GM18951 (cell line): ENCODE data around the gene TRIP10.
"Not testable (repeated sequence)": the region's sequence is repeated elsewhere in the genome, so short reads cannot be mapped to it uniquely, and the experiment has no call there.

Experiments used
- POLR2A ChIP-seq: IDR thresholded peaks from 4 replicates; pipeline ENCODE4 v1.6.1; 2011; ENCODE audit warnings: mild to moderate bottlenecking; ENCODE audit not compliant: insufficient read length, insufficient read depth; ENCODE audit errors: extremely low read depth
- in situ Hi-C: fragments of 300-500 bp; cut with MboI; formaldehyde crosslinking; loops from one replicate; pipeline ENCODE4 v1.12.0; 2022; ENCODE audit warnings: low sequenced_read_pairs, mixed read lengths, inconsistent platforms; ENCODE audit not compliant: unreplicated experiment

TRIP10 gene

DNA sequence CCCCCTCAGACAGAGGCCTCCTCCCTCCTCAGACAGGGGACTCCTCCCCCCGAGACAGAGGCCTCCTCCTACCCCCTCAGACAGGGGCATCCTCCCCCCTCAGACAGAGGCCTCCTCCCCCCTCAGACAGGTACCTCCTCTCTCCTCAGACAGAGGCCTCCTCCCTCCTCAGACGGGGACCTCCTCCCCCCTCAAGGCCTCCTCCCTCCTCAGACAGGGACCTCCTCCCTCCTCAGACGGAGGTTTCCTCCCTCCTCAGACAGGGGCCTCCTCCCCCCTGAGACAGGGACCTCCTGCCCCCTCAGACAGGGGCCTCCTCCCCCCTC is 32.9 kb upstream of the TRIP10 start:
- in situ Hi-C loops: no loop called here
- TF ChIP-seq POLR2A: no peak

DNA sequence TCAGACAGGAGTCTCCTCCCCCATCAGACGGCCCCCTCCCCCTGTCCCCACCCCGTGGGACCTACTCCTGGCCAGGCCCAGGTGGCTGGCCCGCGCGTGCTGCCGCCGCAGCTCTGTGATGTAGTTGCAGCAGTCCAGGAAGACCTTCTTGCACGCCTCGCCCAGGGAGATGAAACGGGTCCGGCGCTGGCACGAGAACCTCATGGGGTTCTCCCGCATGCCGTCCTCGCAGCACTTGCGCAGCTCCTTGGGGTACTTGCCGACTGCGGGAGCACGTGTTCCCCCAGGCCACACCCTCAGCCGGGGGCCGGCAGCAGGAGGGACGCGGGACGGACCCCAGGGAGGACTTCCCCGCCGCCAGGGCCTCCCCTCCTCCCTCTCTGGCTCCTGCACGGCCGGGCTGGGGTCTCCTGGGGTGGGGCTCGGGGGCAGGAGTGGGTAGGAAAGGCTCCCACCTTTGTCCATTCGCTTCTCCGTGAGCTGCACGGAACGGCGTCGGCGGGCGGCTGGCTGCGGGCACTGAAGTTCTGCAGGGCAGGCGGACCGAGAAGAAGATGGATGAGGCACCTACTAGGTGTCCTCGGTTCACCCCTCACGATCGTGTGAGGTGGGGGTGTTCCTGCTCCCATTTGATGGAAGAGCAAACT is 32.3 kb upstream of the TRIP10 start:
- in situ Hi-C loops: no loop called here

DNA sequence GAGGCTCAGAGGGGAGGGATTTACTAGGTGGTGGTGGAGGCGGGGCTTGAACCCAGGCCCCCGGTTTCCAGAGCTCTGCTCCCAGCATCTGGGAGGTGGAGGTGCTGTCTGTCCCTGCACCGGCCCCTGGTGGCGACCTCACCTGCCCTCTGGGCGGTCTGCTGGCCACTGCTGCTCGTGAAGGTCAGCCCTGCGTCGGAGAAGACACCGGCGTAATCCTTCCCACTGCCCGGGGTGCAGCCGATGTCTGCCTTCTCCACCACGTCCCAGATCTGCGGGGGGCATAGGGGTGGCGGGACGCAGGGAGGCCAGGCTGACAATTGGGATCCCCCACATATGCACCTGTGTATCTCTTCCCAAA is 31.8 kb upstream of the TRIP10 start:
- TF ChIP-seq POLR2A: no peak
- in situ Hi-C loops: no loop called here

More for the DNA sequence above, 32.3 kb upstream of the TRIP10 start:
- TF ChIP-seq POLR2A: no peak

DNA sequence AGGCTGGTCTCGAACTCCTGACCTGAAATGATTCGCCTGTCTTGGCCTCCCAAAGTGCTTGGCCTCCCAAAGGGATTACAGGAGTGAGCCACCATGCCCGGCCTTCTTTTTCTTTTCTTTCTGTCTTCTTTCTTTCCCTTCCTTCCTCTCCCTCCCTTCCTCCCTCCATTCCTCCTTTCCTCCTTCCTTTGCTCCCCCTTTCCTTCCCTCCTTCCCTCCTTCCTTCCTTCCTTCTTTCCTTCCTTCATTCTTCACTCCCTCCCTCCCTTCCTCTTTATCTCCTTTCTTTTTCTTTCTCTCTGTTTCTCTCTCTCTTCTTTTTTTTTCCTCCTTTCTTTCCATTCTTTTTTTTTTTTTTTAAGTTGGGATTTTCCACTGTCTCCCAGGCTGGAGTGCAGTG is 31.1 kb upstream of the TRIP10 start:
- in situ Hi-C loops: no loop called here
- no peak for TF ChIP-seq POLR2A

DNA sequence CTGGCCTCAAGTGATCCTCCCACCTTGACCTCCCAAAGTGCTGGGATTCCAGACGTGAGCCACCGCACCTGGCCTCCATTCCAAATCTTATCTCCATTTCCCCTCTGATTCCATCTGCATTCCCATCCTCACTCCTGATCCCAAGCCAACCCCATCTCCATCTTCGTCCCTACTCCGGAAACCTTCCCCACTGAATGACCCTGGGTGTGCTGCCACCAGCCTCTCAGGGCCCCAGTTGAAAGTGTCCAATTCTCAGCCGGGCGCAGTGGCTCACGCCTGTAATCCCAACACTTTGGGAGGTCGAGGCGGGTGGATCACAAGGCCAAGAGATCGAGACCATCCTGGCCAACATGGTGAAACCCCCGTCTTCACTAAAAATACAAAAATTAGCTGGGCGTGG is 30.6 kb upstream of the TRIP10 start:
- in situ Hi-C loops: not testable (repeated sequence)

DNA sequence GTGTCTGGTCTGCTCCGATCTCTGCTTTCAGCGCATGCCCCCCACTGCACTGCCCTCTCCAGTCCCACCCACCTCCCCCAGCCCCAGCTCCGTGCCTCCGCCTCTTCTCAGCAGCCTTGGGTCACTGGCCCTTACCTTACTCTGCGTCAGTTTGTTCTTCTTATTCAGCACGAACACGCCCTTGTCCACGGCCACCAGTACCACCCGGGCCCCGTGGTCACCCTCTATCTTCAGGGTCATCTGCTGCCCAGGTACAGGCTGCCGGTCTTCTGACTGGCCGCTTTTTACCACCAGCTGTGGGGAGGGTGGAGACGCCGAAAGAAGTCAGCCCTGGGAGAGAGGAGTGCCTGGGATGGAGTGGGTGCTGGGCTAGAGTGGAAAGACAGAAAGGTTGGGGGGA is 29.9 kb upstream of the TRIP10 start:
- TF ChIP-seq POLR2A: no peak
- in situ Hi-C loops: no loop called here

DNA sequence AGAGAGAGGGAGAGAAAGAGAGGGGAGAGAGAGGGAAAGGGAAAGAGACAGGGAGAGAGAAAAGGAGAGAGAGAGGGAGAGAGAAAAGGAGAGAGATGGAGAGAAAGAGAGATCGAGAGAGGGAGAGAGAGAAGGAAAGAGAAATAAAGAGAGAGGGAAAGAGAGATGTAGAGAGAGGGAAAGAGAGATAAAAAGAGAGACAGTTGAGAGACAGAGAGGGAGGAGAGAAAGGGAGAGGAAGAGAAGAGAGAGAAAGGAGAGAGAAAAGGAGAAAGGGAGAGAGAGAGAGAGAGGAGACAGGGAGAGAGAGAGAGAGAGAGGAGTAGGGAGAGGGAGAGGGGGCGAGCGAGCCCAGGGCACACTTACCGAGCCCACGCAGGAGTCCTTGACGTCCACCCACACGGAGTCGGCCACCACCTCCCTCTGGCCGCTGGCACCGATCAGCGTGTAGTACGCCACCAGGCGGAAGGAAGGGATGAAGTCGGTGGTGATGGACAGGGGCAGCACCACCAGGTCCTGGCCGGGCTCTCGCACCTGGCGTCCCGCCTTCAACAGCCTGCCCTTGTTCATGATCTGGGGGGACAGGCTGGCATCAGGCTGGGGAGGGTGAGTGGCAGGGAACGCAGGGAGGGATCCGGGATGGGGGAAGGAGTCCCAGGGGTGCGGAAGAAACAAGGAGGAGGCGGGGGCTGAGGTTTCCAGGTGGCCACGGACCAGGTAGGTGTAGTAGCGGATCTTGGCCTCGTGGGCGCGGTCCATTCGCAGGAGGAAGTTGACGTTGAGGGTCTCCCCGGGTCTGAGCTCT is 29.0 kb upstream of the TRIP10 start:
- TF ChIP-seq POLR2A: no peak
- in situ Hi-C loops: no loop called here

DNA sequence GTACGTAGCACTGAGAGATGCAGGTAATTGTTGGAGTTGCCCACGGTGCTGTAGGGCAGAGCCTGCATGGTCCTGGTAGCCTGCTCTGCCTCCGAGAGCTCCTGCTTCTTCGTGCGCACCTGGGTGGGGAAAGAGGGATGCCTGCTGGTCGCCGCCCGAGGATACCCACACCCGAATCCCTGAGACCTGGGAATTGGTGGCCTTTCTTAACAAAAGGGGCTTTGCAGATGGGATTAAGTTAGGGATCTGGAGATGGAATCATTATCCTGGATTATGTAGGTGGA is 28.5 kb upstream of the TRIP10 start:
- no peak for TF ChIP-seq POLR2A
- in situ Hi-C loops: no loop called here

GRCh38 chr19:6711605-6712004 is 27.9 kb upstream of the TRIP10 start:
- in situ Hi-C loops: no loop called here
- no peak for TF ChIP-seq POLR2A

DNA sequence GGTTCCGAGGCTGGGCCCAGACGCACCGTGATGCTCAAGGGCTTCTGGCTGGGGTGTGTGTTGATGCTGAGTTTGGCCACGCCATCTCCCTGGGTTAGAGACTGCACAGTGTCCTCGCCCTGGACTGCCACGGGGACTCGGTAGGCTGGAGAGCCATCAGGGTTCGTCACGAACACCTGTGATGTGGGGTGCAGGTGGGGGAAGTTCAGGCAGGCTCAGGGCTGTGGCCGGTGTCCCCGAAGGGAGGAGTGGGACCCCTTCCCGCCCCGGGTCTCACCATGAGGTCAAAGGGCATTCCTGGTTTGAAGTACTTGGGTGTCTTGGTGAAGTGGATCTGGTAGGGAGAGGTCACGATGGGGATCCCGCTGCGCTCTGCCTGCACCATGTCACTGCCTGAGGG is 27.2 kb upstream of the TRIP10 start:
- in situ Hi-C loops: no loop called here
- TF ChIP-seq POLR2A: no peak

DNA sequence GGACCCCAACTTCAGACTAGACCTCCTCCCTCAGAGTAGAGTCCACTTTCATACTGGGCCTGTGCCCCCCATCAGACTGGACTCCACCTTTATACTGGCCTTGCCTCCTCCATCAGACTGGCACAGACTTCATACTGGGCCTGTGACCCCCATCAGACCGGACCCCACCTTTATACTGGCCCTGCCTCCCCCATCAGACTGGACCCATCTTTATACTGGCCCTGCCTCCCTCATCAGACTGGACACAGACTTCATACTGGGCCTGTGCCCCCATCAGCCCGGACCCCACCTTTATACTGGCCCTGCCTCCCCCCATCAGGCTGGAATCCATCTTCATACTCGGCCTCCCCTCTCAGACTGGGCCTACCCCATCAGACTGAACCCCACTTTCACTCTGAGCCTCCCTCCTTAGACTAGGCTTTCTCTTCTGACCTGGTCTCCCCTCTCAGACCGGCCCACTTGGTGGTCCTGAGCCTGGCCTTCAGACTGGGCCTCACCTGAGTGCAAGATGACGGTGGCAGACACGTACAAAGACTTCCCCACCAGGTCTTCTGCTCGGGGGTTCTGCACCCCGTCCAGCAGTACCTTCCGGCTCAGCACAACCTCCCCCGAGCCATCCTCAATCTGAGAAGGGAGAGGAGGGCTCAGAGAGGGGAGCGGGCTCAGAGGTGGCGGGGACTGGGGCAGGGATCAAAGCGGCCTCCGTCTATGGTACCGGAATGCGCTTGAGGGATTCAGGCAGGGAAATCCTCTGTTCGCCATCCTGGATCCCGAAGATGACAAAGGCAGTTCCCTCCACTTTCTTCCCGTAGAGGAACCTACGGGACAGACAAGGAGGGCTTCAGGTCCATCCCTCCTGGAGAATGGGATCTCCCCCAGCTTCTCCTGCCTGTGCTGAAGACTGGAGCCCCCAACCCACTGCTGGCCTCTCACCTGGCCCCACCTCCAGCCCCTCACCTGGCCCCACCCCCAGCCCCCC is 26.5 kb upstream of the TRIP10 start:
- in situ Hi-C loops: no loop called here
- no peak for TF ChIP-seq POLR2A

DNA sequence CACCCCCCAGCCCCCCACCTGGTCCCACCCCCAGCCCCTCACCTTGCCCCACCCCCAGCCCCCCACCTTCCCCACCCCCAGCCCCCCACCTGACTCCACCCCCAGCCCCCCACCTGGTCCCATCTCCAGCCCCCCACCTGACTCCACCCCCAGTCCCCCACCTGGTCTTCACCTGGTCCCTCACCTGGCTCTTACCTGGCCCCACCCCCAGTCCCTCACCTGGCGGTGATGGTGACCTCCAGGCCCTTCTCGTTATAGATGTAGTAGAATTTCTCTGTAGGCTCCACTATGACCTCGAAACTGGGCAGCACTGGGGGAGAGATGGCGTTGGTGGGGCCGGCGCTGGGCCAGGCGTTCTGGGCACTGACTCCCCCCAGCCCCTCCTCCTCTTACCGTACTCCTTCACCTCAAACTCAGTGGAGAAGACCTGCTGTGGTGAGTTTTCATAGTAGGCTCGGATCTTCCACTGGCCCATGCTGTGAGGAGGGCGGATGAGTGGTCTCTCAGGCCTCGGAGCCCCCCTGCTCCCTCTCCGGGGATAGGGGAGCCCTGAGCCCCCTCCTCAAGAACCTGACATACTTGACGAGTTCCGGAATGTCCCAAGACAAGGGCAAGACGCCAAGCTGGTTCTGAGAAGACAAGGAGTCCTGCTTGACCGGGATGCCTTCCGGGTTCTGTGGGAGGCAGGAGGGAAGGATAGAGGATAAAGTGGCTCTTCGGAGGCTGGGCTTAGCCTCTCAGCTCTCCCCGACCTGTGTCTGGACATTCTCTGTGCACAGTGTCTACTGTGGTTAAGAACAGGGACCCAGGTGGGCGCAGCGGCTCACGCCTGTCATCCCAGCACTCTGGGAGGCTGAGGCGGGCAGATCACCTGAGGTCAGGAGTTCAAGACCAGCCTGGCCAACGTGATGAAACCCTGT is 25.4 kb upstream of the TRIP10 start:
- in situ Hi-C loops: no loop called here
- no peak for TF ChIP-seq POLR2A

GRCh38 chr19:6714749-6715555 is 24.5 kb upstream of the TRIP10 start:
- no peak for TF ChIP-seq POLR2A
- in situ Hi-C loops: no loop called here
